Measurements from ENCODE around the gene CAPZA1.

GRCh38 chr1:112697781-112698201 lies 78.2 kb downstream of the CAPZA1 start:
- TF ChIP-seq POLR2A (IDR thresholded peaks at IDR 0.05; ENCODE audit: extremely low read depth, insufficient read length), result no peak
- TF ChIP-seq, protein P1, sequence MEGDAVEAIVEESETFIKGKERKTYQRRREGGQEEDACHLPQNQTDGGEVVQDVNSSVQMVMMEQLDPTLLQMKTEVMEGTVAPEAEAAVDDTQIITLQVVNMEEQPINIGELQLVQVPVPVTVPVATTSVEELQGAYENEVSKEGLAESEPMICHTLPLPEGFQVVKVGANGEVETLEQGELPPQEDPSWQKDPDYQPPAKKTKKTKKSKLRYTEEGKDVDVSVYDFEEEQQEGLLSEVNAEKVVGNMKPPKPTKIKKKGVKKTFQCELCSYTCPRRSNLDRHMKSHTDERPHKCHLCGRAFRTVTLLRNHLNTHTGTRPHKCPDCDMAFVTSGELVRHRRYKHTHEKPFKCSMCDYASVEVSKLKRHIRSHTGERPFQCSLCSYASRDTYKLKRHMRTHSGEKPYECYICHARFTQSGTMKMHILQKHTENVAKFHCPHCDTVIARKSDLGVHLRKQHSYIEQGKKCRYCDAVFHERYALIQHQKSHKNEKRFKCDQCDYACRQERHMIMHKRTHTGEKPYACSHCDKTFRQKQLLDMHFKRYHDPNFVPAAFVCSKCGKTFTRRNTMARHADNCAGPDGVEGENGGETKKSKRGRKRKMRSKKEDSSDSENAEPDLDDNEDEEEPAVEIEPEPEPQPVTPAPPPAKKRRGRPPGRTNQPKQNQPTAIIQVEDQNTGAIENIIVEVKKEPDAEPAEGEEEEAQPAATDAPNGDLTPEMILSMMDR (IDR thresholded peaks at IDR 0.05; ENCODE audit: low read depth, low read length), result no peak
- TF ChIP-seq MAX (IDR thresholded peaks at IDR 0.05; ENCODE audit: low read depth, low read length), result no peak
- TF ChIP-seq MYC (IDR thresholded peaks at IDR 0.05; ENCODE audit: low read depth, low read length), result no peak
